NCI-H226 (cell line): ENCODE measurements around the gene ZNF600.
A peak's percentile ranks its signal among the peaks of the same experiment; 100 is the strongest.
"Not testable (repeated sequence)": the region's sequence is repeated elsewhere in the genome, so short reads cannot be mapped to it uniquely, and the experiment has no call there.

Experiments used
- DNase-seq: peaks from one replicate; pipeline ENCODE4 v3.0.0-alpha.2; 2015

Gene ZNF600

GRCh38 chr19:52786464-52787354 lies at the start of gene ZNF600:
TSS of gene ZNF600 (minus strand) at chr19:52786791. CDS start at chr19:52778888, 7,903 bp downstream.
- DNase-seq, result peak; percentile 81

GRCh38 chr19:52834289-52834688 lies 47.7 kb upstream of the ZNF600 start:
- DNase-seq, result not testable (repeated sequence)

DNA sequence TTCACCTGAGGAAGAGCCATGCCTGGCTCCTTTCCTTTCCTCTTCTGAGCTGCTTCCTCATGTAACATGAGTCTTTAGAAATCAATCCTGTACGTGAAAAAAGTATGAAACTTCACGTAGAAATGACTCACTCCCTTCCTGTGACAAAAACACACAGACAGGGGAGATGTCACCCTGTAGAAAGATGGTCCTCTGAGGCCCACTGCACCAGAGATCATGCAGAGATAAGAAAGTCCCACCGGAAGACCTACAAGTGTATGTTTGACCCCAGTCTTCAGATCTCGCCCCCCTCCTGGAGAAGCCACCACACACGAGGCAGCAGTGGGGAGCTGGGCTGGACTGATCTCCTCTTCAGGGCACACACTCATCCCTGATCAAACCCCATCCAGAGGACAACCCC lies 47.0 kb upstream of the ZNF600 start:
- not testable (repeated sequence) for DNase-seq

DNA sequence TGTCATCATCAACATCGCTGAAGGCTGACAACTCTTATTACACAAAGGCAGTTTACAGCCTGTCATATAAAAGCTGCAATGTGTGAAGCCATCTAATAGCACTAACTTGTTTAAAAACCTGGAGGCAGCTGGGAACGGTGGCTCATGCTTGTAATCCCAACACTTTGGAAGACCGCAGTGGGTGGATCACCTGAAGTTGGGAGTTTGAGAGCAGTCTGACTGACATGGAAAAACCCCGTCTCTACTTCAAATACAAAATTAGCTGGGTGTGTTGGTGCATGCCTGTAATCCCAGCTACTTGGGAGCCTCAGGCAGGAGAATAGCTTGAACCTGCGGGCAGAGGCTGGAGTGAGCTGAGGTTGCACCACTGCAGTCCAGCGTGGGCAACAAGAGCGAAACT lies 43.3 kb upstream of the ZNF600 start:
- not testable (repeated sequence) for DNase-seq

GRCh38 chr19:52825765-52826164 lies 39.2 kb upstream of the ZNF600 start:
- DNase-seq, result no peak

DNA sequence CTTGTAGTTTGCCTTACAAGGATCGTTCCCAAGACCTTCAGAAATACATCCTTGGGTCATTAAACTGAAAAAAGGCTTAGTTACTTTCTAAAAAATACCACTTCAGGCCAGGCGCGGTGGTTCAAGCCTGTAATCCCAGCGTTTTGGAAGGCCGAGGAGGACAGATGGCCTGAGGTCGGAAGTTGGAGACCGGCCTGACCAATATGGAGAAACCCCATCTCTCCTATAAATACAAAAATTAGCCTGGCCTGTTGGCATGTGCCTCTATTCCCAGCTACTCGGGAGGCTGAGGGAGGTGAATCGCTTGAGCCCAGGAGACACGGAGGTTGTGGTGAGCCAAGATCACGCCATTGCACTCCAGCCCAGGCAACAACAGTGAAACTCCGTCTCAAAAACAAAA lies 37.1 kb upstream of the ZNF600 start:
- DNase-seq, result no peak

GRCh38 chr19:52821204-52821960 lies 34.8 kb upstream of the ZNF600 start, which contains the start of gene ZNF28:
TSS of gene ZNF28 (minus strand) at chr19:52821633. CDS start at chr19:52817958, 3,675 bp downstream.
- DNase-seq, result peak; percentile 57

DNA sequence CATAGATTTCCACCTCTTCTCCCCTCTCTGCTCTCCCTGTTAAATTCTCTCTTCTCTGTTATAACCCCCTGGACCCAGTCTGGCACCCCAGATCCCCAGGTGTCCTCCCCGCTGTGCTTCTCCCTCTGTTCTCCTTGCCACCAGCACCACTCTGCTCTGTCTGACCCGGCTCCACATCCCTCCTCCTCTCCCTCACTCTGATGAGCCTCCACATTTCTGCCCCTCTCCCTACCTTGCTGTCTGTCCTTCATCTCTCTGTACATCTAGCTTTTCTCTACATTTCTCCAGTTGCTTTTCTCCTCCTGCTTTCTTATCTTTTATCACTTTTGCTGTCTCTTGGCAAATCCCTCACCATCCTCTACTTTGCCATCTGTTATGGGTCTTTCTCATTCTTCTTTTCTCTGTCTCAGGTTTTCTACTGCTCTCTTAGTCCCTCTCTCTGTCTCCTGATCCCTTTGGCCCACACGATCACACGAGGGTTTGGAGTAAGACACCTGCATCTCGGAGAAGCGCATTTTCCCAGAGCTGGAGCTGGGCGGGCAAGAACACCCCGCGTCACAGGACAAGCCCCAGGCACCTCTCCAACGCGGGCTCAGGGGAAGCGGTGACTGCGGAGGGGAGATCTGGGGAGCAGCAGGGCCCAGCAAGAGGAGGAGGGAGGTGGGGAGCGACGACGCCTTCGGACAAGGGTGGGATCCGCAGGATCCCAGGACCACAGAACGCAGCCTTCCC lies 34.0 kb upstream of the ZNF600 start:
- DNase-seq, result not testable (repeated sequence)

DNA sequence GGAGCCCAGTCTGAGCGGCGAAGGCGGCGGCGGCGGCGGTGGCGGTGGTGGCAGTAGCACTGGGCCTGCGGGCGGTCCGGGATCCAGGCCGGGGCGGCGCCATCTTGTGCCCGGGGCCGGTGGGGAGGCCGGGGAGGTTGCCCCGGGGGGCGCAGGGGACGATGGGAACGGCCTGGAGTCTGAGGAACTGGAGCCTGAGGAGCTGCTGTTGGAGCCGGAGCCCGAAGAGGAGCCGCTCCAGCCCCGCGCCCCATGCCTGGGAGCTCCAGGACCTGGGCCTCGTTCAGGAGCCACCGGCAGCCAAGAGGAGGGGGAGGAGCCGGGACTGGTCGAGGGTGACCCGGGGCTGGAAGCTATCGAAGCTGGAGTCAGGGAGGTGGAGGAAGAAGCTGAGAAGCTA lies 23.2 kb upstream of the ZNF600 start:
- DNase-seq, result no peak

- not testable (repeated sequence) for DNase-seq
Observed at GRCh38 chr19:52799950-52800640, 13.5 kb upstream of the ZNF600 start.

DNA sequence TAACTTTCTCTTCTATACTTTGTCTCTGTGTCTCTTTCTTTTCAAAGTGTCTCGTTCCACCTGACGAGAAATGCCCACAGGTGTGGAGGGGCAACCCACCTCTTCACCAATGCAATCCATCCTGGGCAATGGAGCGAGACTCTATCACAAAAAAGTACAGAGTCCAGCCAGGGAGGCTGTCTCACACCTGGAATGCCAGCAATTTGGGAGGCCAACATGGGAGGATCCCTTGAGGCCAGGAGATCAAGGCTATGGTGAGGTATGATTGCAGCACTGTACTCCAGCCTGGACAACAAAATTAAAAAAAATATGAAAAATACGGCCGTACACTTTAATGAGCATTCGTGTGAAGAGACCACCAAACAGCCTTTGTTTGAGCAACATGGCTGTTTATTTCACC lies 2.8 kb upstream of the ZNF600 start:
- DNase-seq, result no peak

- DNase-seq, result no peak
Observed at GRCh38 chr19:52786078-52786463, 520 bp downstream of the ZNF600 start.

- DNase-seq, result no peak
Observed at GRCh38 chr19:52785506-52785905, 1.1 kb downstream of the ZNF600 start.

- not testable (repeated sequence) for DNase-seq
Observed at GRCh38 chr19:52782864-52783263, 3.7 kb downstream of the ZNF600 start.

GRCh38 chr19:52778811-52779210 lies 7.8 kb downstream of the ZNF600 start:
- no peak for DNase-seq

DNA sequence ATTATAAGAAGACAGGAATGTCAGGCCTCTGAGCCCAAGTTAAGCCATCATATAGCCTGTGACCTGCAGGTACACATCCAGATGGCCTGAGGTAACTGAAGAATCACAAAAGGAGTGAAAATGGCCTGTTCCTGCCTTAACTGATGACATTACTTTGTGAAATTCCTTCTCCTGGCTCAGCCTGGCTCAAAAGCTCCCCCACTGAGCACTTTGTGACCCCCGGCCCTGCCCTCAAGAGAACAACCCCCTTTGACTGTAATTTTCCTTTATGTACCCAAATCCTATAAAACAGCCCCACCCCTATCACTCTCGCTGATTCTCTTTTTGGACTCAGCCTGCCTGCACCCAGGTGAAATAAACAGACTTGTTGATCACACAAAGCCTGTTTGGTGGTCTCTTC lies 30.1 kb downstream of the ZNF600 start:
- DNase-seq, result not testable (repeated sequence)

- no peak for DNase-seq
Observed at GRCh38 chr19:52749780-52750179, 36.8 kb downstream of the ZNF600 start.

DNA sequence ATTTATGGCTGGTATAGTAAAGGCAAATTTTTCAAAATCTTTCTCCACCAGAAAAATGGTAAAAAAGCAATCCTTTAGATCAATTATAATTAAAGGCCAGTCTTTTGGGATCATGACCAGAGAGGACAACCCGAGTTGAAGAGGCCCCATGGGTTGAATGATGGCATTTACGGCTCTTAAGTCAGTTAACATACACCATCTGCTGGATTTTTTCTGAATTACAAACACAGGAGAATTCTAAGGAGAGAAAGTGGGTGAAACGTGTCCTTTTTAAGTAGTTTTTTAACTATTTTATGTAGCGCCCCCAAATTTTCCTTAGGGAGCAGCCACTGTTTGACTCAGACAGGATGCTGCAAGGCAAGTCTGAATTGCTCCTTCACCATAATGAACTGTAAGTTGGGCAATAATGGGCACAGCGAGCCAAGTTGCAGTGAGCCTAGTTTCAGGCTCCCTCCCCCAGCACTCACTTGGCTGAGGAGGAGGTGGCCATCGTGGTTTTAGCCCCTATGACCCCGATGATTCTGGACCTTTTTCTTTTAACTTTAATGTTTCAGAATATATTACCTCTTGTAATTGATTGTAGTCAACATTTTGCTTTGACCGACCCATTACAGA lies 38.1 kb downstream of the ZNF600 start:
- DNase-seq, result peak; percentile 36

DNA sequence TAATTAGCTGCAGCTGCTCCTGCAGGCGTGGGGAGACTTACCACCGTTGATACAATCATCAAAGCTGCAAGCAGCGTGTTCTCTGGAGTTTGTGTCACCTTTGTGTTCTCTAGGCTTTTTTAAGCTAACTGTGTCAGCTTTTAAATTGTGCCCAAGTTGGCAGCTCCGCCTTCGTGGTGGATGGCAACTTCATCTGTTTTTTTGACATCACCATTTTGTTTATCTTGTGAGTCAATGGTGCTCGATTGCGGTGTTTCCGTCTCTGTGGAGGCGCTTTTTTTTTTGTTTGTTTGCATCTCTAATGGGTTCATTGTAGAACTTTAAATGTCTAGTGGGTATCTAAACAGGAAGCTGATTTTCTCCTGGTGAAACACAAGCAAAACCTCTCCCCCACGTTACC lies 40.7 kb downstream of the ZNF600 start:
- not testable (repeated sequence) for DNase-seq

- DNase-seq, result no peak
Observed at GRCh38 chr19:52743091-52743490, 43.5 kb downstream of the ZNF600 start.

DNA sequence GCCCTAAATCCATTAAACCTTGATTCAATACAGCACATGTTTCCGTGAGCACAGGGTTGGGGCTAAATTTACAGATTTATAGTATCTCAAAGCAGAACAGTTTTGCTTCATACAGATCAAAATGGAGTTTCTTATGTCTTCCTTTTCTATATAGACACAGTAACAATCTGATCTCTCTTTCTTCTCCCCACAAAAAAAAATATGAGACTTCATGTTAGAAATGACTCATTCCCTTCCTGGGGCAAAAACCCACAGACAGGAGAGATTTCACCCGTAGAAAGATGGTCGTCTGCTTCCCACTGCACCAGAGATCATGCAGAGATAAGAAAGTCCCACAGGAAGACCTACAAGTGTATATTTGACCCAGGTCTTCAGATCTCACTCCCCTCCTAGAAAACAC lies 44.1 kb downstream of the ZNF600 start:
- DNase-seq, result no peak

DNA sequence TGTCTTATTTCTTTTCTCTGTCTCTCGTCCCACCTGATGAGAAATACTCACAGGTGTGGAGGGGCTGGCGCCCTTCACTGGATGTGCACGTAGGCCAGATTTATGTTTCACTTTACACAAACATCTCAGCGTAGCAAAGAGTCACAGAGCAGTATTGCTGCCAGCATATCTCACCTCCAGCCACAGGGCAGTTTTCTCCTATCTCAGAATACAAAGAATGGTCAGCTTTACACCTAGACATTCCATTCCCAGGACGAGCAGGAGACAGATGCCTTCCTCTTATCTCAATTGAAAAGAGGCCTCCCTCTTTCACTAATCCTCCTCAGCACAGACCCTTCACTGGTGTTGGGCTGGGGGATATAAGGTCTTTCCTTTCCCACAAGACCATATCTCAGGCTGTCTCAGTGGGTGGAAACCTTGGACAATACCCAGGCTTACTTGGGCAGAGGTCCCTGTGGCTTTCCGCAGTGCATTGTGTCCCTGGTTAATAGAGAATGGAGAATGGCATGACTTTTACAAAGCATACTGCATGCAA lies 44.6 kb downstream of the ZNF600 start:
- DNase-seq, result no peak
